Kidney glomerular epithelial cell (primary cell): Measurements from ENCODE around the gene NUDT4.
"Not testable (repeated sequence)": the region's sequence is repeated elsewhere in the genome, so short reads cannot be mapped to it uniquely, and the experiment has no call there.

Source experiments
- DNase-seq: peaks from one replicate; lab custom pipeline; 2025; lab: John Stamatoyannopoulos, UW

The NUDT4 gene

DNA sequence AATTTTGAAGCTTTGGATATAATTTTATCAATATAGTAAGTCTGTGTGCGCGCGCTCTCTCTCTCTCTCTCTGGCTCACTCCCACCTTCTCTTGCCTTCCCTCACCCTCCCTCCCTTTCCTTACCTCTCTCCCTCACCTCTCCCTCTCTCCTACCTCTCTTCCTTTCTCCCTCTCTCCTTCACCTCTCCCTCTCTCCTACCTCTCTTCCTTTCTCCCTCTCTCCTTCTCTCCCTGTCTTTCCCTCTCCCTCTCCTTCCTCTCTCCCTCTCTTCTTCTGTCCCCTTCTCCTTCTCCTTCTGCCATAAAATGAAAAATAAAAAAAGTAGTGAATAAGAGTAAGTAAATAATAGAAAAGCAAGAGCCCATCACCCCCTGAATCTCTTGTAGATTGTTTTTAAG is 9.0 kb upstream of the NUDT4 start:
- DNase-seq: no peak

DNA sequence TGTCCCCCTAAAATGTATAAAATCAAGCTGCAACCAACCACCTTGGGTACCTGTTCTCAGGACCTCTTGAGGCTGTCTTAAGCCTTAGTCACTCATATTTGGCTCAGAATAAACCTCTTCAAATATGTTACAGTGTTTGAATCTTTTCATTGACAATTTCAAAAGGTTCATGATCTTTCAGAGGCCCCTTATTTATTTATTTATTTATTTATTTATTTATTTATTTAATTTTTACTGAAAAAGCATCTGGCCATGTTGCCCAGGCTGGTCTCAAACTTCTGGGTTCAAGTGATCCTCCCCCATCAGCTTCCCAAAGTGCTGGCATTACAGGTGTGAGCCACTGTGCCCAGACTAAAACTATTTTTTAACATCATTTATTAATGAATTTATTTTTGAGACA is 8.2 kb upstream of the NUDT4 start:
- no peak for DNase-seq

DNA sequence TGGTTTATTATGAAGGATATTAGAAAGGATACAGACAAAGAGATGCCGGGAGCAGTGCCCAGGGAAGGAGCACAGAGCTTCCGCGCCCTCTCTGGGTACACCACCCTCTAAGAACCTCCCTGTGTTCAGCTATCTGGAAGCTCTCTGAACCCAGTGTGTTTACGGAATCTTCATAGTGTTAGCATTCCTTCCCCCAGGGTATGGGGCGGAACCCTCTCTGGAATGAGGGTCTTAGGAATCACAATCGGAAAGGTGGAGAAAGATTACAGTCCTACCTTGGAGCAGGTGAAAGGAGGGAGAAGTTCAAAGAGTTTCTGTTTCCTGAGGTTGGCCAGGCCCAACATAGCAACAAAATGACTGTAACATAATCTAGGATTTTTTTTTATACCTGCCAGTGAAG is 6.8 kb upstream of the NUDT4 start:
- no peak for DNase-seq

DNA sequence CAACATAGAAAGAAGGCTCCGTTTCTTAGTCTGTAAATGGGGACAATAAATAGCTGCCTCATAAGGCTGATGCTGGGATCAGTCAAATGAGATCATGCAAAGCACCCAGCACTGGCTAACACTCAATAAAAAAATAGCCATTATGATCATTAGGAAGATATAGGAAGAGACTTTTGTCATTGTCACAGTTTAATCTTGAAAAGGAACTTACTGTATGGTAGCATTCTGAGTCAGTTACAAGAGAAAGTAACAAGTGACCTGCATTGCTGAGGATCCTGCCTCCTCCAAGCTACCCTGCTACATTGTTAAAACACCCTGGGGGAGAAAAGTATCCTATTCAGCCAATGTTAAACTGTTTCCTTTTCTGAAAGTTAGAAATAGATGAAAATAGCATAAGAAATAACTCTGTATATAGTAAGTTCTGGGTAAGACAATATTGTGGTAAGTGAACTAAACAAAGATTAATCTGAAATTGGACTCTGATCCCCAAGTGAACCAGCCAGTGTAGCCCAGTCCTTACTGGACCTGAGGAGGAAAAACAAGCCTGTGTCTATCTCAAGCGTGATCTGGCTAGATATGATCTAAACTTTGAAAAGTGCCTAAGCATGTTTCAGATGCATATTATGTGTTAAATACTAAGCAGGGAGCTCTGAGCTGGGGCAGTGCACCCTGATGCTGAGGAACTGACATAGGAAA is 3.6 kb upstream of the NUDT4 start:
- DNase-seq: no peak

DNA sequence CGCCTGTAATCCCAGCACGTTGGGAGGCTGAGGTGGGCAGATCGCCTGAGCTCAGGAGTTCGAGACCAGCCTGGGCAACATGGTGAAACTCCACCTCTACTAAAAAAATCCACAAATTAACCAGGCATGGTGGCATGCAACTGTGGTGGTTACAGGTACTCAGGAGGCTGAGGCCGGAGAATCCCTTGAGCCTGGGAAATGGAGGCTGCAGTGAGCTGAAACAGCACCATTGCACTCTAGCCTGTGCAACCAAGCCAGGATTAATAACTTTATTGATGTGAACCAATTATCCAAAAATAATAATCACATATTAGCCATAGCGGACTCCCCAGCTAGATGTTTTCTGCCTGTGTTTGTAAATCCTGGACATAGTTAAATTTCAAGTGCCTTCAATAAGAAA is 1.8 kb upstream of the NUDT4 start:
- no peak for DNase-seq

DNA sequence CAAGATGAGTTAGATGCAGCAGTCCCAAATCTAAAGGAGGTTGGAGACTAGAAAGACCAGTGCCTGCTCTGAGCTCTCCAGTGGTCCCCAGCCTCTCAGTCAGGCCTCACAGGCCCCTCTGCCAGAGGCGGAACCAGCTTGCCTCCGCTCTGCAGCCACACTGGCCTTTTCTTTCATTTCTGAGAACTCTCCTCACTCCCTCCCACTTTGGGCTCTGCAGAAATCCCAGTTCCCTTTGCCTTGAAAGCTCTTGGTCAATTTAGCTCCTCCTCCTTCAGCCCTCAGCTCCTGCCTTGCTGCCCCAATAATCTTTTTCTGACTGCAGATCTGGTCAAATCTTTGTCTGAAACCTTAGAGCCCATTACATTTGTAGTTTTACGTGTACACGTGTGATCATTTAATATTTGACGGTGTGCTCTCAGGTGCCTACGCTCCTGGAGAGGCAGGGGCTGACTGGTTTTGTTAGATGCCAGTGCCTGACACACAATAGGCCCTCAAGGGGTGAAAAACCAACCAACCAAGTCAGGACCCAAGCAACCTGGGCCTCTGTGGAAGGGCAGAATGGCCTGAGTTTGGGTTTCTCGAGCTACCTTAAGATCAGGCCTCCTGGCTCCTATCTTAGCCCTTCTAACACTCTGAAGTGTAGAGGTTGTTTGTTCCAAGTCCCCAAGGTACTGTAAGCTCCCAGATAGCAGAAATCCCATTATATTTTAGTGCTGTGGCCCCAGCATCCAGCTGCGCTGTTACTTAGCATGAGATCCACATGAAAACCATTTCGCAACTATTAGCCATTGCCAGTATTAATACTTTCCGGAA is 1.1 kb upstream of the NUDT4 start:
- no peak for DNase-seq

DNA sequence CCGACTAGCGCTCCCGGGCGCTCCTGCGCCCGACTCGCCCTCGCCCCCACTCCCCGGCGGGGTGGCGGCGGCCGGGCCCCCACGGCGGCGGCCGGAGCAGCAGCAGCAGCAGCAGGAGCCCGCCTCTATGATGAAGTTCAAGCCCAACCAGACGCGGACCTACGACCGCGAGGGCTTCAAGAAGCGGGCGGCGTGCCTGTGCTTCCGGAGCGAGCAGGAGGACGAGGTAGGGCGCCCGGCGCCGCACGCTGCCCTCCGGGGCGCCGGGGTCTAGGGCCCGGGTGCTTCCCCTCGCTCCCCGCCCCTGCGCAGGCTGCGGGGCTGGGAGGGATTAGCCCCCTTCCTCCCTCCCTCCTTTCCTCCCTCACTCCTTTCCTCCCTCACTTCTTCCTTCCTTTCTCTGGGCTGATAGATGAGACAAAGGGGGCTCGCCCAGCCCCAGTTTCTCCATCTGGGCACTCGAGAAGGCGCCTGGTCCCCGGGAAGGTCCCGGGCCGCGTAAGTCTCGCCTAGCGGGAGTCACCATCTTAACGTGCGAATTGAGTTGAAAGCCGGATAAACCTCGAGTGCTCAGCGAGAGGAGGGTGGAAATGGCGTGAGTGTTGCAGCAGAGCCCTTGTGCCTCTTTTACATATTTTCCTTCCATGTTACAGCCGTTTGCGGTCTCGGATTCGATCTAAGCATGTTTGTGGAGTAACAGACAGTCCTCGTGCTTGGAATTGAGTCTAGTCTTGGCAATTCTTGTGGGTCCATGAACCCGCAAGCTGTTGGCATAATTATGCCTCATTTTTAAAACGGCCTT is 672 bp downstream of the NUDT4 start:
- DNase-seq: peak; percentile 57

DNA sequence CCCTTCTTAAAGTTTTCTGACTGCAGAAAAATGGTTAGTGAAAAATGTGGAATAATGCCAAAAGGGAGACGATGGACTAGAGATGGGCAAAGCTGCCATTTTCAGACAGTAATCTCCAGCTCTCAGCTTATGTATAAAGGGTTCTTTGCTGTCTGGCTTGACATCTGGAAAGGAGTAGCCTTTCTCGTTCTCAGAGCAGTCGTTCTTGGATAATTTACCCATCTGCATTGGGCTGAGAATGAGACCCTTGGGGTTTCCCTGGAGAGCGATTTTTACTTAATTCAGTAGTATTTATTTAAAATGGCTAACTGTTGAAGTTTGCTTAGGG is 1.2 kb downstream of the NUDT4 start:
- no peak for DNase-seq

DNA sequence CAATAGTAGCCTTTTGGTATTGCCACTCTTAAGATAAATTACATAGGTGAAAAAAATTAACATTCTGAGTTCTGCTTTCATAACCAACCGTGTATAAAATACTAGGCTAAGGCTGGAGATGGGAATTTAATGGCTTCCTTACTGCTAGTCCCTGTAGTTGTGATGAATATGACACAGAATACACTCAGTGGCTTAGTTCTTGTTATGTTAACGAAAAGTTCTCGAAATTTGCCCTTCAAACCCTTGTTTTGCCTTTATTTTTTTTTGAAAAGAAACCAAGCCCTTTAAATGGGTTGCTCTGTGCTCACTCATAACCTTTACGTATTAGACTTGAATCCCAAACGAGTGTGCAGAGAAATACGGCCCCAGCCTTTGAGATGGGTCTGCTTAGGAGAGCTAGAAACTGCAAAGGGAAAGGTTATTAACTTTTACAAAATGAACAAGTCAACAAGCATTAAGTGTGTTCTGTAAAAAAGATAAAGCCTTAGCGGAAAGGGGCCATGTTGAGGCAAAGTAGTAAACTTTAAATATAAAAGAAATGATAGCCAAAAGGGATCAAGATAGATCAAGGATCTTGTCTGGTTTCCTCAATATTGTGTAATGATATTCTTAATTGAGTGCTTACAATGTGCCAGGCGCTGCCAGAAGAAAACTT is 1.7 kb downstream of the NUDT4 start:
- no peak for DNase-seq

DNA sequence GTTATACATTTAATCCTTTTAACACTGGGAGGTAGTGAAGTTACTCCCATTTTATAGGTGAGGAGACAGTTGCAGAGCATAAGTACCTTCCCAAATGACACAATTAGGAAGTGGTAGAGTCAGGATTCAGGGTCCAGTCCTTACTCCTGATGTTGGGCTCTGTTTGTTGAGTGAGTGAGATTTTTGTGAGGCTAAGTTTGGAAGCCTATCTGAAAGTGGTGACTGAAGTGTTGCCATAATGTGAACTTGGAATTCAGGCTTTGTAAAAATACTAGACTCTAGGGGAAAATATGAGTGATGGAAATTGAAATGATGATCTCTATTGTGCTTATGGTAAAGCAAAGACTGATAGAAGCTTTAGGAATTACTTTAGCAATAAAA is 2.2 kb downstream of the NUDT4 start:
- DNase-seq: no peak

DNA sequence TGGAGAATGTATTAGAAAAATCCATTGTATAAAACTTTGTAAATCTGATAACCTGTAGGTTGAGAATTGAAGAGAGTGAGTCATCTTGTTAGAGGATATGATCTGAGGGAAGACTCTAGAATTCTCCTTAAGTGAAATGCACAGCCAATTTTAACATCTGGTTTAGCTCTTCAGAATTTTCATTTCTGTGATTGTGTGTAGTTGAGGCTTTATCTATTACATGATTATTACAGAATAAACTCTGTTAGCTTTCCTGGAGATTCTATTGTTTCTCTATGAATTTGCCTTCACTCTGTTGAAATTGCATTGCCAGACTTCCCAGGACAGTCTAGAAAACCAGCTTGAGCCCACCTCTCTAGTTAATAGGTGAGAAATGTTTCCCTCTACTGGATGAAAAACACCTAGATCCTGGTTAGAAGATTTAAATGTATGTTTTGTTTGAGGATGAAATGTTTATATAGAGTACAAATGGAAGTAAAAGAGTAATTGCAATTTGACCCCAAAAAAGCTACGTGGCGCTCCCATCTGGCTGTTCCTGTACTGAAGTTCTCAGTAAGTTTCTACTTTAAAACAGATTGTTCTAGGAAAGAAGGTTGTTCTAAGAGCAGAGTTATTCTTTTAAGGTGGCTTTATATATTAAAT is 2.9 kb downstream of the NUDT4 start:
- peak; percentile 54 for DNase-seq

DNA sequence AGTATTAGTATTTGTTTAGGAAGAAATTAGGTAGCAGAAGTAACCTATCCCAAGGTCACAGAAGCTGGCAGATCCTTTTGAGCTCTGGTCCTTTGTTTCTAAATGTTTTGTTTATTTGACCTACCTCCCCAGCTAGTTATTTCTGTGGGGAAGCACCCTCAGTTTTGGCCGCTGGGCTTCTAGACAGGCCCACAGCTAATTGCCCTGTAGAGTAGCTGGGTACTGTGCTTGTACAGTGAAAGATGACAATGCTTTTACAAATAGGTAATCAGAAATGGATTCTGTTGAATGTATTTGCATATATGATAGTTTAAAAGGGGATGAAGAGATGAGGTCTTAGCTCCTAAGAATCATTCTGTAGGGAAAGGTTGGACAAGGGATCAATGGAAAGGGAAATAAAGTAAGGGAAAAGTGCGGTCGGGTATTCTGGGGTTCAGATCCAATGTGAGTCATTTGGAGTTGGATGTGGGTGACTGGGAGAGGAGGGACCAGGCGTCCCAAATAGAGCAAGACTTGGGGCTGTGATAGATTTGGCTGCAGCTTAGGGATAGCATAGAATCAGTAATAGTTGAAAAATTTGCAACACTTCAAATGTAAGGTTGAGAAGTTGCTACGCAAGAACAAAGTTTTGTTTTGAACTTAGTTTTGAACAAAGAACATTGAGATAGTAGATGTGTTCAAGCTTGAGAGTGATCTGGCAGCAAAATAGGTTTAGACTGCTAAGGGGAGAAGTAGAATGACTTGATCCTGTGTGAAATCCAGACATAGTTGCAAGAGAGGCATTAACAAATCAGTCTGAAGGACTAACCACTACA is 3.6 kb downstream of the NUDT4 start:
- DNase-seq: no peak

DNA sequence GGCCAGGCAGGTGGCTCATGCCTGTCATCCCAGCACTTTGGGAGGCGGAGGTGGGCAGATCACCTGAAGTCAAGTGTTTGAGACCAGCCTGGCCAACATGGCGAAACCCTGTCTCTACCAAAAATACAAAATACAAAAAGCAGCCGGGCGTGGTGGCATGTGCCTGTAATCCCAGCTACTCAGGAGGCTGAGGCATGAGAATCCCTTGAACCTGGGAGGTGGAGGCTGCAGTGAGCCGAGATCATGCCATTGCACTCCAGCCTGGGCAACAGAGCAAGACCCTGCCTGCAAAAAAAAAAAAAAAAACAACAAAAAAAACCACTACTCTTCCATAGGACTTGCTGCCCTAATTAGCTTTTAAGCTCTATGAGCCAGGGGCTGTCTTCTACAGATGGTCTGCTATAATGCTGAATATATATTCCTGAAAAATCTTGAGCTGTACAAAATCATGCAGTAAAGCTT is 4.3 kb downstream of the NUDT4 start:
- DNase-seq: not testable (repeated sequence)

DNA sequence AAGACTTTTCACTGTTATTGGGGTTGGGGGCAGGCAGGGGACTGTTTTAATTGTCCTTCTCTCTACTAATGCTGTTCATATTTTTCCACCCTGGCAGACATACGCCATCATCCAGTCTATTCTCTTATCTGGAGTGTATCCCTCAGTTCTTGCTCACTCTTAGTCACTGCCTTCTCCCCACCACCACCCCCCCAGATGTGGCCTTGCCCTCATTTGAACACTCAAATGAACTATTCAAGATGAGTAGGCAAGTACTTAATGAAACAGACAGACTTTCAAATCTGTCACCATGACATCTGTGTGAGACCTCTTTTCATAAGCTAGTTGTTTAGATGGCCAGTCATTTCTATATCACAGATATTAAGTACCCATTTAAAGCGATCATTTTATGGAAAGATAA is 10.1 kb downstream of the NUDT4 start:
- peak; percentile 53 for DNase-seq

DNA sequence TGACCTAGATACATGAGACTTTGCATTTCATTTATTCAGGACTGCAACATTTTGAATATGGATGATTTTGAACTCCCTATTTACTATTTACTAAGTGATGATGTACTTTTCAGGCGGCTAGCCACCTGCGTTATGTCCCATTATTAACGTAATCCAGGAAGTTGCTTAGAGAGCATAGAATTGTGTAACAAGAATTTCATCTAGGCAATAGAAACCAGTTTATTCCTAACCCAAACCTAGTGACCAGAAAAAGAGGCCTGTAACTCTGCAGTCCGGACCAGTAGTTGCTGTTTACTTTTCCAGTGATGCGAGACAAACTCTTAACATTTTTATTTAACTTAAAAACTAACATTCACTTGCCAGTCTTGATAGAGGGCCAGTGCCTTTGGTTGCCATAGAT is 12.3 kb downstream of the NUDT4 start:
- peak; percentile 13 for DNase-seq

DNA sequence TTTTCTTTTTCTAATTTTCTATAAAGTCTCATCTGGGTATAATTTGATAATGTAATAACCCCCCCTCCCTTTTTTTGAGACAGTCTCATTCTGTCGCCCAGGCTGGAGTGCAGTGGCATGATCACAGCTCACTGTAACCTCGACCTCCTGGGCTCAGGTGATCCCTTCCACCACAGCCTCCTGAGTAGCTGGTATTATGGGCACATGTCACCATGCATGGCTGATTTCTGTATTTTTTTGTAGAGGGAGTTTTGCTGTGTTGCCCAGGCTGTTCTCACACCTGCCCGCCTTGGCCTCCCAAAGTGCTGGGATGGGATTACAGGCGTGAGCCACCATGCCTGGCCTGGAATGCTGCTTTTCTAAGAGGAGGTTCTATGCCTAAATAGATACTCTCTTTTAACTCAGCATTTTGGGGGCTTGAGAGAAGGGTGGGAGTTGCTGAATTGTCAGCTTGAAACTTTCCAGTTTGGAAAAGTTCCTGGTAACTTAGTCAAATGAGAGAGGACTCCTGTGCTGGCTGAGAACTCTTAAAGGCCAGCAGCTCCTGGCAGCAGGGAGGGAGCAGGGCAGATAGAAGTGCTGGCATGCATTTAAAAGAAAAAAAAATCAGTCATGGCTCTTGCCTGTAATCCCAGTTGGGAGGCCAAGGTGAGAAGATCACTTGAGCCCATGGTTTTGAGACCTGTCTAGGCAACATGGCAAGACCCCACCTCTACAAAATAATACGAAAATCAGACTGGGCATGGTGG is 13.0 kb downstream of the NUDT4 start:
- DNase-seq: peak; percentile 6

DNA sequence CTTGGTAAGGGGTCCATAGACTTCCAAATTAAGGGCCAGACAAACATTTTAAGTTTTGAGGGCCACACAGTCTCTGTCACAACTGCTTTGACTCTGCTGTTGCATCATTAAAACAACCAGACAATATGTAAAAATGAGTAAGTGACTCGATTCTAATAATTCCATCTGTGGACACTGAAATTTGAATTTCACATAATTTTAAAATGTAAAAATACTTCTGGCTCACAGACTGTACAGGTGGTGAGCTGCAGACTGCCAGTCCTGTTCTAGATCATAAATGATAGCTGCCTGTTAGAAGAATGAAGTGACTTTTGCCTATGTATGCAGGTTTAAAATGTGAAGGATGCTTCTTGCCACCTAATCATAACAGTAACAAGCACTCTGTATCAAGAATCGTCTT is 15.7 kb downstream of the NUDT4 start:
- no peak for DNase-seq

DNA sequence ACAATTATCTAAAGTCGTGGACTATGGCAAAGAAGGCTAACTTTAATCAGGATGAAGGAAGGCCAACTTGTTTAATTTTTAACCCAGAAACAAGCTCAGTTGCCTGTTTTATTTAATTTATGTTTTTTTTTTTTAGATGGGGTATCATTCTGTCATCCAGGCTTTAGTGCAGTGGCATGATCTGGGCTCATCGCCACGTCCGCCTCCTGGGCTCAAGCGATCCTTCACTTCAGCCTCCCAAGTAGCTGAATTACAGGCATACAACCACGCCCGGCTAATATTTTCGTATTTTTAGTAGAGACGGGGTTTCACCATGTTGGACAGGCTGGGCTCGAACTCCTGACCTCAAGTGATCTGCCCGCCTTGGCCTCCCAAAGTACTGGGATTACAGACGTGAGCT is 19.7 kb downstream of the NUDT4 start:
- DNase-seq: no peak

DNA sequence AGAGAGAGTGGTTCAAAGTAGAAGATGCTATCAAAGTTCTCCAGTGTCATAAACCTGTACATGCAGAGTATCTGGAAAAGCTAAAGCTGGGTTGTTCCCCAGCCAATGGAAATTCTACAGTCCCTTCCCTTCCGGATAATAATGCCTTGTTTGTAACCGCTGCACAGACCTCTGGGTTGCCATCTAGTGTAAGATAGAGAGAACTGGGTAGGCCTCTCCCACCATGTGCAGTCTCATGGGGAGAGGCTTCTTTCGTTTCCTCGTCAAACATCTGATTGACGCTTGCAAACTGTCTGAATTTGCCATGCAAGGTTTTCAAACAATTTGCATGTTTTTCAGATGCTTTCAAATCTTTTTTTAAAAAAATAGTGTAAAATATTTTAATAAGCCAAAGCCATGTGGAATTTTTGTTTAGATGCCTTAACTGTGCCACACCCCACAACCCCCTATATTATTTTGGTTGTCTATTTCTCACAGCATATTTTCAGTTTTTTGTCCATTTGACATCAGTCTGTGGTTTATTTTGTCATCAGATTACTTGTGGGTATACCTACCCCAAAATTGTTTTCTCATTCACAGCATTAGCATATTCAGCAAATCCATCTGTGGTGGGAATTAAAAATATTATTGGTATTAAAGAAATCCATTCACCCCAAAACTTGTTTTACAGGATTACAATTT is 21.6 kb downstream of the NUDT4 start:
- not testable (repeated sequence) for DNase-seq
